Activated T-cell treated with anti-CD3 and anti-CD28 coated beads for 4 hours (primary cell): ENCODE data around the gene DSP.

ENCODE experiments used
- DNase-seq: peaks from one replicate; pipeline ENCODE4 v3.0.0-alpha.2; 2020

The DSP gene

DNA sequence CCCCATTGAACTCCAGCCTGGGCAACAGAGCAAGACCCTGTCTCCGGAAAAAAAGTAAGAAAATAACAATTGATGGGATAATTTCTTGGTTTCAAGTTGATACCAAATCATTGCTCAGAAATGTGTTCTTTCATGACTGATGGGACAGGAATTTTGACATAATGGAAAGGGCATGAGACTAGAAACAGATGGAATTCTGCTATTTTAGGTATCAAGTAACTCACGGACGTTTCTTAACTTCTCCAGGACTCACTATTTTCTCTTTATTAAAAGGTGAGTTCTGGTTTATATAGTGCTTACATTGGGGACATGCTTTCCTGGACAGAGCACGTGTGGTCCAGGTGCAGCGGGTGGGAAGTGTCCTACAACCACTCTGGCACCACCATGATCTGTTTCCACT is 6.0 kb upstream of the DSP start:
- no peak for DNase-seq

DNA sequence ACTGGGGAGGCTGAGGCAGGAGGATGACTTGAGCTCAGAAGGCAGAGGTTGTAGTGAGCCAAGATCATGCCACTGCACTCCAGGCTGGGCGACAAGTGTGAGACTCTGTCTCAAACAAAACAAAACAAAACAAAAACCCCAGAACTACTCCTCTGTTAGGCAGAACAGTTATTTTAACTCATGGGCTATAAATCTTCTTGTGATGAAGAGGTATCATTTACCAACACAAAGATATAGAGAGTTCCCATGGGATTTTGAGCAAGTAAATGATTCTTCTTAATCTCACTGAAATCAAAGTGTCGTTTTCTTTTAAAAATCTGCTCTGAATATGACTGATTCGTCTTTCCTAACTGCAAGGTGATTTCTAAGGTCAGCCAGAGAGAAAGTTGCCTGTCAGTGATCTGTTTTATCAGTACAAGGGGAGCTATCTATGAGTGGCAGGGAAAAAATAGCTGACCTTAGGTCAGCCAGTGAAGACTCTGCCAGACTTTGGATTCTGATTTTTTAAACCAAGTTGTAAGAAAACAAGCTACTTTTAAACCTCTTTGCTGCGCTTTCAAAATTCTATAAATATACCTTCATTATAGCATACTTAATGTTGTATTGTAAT is 3.8 kb upstream of the DSP start:
- DNase-seq: no peak

DNA sequence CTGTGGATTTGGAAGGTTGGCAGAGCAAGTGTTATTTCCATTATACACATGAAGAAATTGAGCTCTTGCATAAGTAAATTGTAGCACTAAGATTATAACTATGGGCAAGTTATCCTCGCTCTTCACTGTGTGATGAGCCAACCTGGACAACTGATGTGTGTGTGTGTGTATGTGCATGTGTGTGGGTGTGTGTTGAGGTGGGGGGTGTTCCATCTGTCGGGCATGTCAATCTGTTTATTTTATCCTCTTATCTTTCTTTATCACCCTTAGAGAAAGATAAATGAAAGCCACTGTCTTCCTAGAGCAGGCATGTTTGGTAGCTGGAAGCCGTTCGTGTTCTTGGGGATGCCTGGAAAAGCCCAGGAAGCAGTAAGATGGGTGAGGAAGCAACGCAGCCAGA is 3.0 kb upstream of the DSP start:
- DNase-seq: no peak

DNA sequence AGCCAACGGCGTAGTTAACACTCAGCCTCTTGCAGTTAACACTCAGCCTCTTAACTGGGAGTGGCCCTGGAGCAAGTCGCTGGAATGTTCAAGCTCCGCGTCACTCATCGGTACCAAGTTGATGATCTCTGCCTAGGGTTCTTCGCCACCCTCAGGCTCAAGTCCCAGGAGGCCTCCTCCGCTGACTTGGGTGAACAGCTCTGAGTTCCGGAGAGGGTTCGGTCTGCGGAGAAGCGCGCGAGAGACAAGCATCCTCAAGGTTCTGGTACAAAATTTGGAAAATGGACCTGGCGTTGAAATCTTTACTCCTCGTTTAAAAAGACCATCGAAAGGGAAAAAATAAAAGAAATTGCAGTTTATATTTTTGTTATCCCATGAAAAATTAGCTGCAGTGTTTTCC is 876 bp upstream of the DSP start:
- DNase-seq: no peak

DNA sequence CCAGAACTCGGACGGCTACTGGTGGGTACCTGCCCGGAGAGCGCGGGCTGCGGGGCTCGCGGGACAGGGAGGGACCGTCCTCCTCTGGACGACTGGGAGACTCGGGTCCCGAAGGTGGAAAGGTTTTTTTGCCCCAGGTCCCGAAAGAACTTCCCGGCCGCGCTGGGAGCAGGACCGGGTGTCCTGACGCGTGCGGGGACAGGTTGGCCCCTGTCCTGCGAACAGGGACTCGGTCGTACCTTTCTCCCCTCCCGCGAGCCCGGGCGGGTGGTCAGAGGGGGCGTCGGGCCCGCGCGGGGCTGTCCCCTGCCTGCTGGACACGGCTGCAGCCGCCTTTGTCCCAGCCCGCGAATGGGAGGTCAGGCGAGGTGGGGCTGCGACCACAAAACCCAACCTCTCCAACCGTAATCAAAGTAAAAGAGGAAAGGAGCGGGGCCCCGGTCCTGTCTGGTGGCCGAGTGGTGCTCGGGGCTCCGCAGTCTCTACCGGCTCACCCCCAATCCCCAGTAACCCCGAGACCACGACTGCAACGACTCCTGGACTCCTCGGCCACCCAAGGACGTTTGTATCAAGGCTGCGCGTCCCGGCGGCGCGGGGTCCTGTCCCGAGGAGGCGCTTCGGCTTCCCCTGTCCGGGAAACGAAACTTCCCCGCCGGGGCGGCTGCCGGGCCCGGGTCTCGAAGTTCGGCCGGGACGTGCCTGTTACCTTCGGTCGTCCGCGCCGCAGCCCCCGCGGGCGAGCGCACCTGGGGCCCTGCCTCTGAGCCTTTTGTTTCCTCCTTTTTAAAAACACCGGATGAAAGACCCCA is 798 bp downstream of the DSP start:
- DNase-seq: no peak

DNA sequence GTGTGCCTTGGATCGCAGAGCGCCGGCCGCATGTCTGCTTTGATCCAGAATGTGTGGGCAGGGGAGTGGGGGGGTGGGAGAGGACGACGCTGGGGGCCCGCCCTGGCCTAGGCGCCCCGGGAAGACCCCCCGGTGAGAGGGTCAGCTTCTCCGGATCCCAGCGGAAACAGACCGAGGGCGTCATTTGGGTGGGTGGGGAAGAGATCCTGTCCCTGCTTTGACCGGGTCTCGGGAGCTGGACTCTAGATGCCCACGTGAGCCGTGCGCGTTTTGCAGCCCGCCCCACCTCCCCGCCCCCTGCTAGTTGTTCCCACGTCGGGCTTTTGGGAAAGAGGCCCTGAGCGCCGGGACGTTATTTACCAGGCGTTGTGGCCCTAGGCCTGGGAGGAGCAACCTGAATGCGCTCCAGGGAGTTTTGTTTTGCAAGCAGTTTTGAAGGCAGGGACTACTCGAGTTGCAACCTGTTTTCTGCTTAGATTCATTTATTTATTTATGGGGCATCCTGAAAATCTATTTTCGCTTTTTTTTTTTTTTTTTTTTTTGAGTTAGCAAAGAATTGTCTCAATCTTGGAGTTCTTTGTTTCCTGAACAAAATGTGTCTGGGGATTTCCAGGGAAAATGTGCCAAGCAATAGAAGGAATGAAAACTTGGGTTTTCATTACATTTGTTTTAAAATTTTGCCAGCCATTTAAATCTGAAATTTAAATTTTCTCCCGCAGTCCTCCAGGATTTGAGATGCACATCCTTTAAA is 1.6 kb downstream of the DSP start:
- no peak for DNase-seq

DNA sequence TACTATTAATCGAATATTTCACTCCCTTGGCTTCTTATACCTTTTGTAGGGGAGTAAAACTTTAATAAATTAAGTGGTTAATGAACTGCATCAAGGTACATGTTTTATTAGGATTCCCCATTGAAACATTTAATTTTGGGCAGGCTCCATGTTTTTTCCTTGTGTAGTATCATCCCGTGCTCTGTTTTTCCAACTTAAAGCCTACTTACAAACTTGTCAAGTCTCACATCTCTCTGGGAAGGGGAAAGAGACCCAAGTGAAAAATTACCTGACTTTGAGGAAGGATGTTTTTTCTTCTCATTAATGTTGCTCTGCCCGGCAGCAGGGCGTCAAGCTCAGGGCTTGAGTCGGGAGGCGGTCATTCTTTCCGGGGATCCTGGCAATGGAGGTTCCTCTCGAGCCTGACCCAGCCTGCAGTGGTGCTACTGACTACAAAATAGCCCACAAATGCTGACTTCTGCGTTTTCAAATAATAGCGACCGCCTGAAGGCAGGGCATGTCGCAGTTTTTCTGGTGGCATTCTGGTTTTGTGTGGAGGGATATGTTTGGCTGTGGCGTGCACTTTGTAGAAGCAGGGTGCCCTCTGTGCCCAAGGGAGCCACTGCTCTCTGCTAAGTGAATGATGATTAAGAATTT is 2.4 kb downstream of the DSP start:
- no peak for DNase-seq

DNA sequence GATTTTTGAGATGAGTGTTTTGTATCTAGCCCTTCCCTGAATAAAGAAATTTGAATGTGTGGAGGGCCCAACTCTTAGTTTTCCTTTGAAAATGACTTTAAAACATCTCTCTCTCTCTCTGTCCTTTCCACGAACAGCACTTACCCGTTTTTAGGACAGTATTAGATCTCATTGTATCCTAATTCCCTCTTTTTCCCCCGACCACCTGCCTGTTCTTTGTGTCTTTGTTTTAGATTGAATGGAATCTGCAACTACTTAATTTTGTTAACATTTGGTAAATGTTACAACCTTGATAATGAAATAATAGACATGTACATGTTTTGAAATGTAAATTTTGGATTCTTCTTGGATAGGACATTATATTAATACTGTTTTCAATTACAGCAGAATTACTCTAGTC is 3.1 kb downstream of the DSP start:
- no peak for DNase-seq

DNA sequence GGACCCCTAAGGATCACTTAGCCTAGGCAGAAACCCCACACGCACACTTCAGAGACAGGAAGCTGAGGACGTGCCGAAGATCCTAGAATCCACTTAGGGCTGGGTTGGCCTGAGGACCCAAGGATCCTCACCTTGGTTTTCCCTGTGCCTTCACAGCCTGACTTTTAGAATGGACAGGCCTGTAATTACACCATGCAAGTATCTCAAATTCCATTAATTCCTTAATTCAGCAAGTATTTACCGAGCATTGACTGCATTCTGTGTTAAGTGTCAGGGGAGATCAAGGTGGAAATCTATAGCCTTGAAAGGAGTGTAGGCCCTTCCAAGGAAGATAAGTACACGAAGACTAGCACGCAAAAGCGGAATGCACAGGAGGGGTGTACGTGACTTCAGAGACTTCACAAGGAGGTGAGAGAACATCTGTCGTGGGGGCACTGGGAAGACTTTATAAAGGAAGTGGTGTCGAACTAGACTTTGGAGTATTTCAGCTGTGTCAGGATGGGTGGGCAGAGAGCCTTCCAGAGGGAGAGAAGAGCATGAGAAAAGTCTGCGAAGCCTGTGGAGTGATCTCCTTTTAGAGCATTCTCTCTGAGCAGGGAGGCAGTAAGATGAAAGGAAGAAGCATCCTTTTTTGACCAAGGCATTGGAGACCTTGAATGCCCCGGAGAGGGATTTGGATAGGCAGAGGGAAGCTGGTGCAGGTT is 4.0 kb downstream of the DSP start:
- DNase-seq: no peak

DNA sequence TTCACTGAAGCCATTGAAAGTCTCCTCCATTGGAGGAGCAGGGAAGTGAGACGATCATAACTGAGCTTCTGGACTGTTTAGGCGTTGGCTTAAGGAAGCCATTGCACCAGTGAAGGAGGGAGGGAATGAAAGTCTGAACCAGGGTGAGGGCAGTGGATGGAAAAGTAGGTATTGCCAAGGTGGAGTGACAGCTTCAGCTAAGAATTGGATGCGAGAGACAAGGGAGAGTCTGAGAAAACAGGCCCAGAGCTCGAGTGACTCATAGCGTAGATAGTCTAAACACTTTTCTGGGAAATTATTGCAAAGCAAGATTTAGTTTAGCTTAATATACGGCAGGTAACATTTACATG is 4.5 kb downstream of the DSP start:
- DNase-seq: no peak

DNA sequence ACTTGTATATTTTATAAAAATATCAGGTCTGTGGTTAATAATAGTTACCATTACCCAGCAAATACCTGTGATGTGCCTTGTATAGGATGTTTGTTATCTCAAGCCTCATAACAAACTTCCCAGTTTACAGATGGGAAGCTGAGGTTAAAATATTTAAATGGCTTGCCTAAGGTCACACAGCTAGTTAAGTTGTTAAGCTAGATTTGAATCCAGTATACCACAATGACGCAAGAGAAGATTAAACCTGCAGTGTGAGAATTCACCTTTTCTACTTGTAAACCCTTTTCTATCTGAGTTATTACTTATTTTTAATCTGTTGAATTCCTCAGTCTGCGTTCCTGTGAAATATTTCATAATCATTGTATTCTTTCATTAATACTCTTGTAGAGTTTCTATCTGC is 4.9 kb downstream of the DSP start:
- no peak for DNase-seq

DNA sequence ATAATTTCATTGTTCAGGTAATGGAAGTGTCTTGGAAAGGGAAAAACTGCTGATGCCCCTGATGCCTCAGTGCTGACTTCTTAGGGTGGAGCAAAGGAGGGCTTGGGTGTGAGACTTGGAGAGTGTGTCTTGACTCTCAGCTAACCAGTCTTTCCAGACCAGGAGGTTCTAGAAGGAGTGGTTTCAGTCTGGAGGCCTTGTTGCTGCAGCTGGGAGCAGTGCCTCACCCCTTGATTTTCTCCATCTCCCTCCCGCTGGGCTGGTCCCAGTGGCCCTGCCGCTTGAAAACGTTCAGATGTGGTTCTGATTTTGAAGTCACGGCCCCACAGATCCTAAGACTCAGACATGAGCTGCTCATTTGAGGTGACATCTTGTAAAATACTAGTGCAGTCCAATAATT is 5.4 kb downstream of the DSP start:
- DNase-seq: no peak

DNA sequence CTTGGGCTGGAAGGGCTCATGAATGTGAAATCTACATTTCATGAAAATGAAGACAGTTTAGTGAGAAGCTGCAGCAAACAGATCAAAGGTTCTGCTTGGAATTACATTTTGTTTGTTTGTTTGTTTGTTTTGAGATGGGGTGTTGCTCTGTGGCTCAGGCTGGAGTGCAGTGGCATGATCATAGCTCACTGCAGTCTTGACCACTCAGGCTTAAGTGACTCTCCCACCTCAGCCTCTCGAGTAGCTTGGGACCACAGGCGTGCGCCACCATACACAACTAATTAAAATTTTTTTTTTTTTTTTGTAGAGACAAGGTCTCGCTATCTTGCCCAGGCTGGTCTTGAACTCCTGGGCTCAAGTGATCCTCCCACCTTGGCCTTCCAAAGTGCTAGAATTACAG is 5.8 kb downstream of the DSP start:
- no peak for DNase-seq

DNA sequence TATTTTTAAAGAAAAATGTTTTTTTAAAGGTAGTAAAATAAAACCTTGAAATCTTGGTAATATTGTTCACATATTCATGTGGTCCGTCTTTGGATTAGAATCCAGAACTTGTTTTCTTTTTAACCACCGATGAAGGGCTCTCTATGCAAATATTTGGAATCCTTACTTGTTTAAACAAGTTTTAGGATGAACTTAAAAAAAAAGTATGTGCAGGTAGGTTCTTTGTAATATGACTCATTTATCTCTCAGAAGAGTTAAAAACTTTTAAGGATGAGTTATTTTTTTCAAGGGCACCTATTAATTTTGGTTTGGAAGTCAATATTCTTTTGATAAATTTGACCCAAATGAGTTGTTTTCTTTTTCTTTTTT is 8.9 kb downstream of the DSP start:
- no peak for DNase-seq

DNA sequence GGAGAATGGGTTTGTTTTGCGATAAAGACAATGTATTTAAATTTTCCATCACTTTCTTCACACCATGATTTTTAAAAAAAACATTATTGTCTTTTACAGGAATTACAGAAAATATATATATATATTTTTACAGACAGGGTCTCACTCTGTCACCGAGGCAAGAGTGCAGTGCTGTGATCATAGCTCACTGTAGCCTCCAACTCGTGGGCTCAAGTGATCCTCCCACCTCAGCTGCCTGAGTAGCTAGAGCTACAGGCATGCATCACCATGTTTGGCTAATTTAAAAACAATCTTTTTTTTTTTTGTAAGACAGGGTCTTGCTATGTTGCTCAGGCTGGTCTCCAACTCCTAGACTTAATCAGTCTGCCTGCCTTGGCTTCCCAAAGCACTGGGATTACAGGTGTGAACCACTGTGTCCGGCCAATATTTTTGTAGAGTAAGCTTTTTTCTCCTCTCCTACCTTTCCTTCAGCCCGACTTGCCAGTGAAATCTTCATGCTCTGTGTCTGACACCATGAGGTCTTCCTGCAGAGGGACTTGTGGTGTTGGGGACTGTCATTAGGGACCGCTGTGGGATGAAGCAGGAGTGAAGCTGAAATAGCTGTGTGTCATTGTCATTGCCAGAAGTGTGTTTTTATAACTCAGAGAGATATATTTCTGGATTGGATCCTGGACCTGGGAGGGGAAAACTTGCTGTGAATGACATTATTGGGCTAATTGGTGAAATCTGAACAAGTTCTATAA is 13.2 kb downstream of the DSP start:
- no peak for DNase-seq

DNA sequence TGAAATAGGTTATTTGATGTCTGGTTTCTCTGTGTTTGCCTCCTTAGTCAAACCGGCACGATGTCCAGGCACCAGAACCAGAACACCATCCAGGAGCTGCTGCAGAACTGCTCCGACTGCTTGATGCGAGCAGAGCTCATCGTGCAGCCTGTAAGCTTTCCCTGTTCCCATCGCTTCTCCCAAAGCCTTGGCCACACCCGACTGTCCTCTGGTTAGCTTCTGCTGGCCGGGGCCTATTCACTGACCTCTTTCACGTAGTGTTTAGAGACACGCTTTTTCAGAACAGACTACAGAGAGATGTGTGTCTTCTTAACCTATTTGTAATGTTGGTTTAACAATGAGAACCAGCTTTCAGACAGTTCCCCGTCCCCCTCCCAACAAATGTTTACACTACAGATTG is 14.2 kb downstream of the DSP start:
- no peak for DNase-seq

DNA sequence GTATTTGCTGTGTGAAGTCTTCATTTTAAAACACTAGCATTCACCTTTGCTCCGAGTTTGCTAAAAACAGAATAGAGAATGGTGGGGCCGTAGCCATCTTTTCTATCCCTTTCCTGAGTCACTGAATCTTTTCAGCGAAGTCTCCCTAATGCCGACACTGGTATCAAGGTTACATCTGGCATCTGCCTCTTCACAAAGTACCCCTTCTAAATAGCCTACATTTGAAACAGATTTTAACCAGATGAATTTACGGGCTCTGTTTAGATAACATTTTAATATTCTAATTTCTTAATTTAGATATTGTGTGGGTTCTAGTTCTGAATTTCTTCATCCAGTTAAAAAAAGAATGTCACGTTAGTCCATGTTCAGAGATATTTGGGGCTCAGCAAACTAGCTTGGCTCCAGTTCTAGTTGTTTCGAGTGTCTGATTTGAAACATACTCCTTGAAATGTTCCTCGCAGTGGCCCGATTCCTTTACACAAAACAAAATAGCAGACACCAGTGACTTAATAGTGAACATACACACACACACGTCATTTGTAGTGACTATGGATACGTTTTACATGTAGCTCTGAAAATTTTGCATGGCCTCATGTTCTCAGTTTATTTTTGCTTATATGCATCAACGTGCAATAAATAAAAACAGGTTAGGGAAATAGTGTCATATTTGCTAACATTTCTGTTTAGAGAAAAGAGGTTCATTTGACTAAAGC is 15.1 kb downstream of the DSP start:
- no peak for DNase-seq

DNA sequence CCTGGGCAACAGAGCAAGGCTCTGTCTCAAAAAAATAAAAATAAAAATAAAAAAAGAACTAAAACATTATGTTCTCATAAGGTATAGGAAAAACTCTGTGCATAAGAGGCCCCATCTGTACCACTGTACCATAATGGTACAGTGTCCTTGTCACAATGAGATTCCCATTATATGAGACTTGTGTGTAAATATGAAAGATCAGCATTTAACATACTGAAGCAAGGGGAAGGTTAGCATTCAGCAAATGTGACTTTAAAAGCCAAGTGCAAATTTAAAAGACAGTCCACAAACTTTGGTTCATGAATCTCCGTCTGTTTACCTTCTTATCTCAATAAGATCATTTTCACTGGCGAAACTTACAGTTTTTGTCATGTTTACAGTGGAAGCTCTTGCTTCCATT is 16.2 kb downstream of the DSP start:
- no peak for DNase-seq

DNA sequence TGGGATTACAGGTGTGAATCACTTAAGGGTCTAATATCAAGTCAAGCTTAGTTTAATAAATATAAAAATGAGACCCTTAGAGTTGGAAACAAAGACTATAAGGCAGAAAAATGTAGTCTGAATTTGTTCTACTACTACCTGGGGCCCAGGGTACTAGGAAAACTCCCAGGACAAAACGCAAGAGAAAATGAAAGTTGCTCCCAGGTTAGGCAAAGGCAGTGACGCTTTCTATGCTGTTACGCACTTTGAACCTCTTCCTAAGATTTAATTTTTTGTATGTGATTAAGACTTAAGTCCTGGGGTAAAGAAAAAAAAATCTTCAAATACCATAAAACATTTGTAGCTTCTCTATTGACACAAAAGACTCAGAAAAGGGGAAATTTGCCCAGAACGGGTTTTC is 17.3 kb downstream of the DSP start:
- no peak for DNase-seq

DNA sequence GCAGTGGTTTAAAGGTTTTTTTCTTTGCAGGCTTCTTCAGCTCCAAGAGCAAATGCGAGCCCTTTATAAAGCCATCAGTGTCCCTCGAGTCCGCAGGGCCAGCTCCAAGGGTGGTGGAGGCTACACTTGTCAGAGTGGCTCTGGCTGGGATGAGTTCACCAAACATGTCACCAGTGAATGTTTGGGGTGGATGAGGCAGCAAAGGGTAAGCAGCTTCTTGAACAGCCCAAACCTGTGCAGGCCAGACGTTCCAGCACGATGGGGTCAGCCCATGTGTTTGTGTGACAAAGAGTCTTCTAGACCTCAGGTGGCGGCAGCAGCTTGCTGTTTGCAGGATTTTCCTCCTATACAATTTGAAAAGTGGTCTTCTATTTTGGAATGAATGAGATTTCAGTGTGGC is 17.7 kb downstream of the DSP start:
- no peak for DNase-seq

DNA sequence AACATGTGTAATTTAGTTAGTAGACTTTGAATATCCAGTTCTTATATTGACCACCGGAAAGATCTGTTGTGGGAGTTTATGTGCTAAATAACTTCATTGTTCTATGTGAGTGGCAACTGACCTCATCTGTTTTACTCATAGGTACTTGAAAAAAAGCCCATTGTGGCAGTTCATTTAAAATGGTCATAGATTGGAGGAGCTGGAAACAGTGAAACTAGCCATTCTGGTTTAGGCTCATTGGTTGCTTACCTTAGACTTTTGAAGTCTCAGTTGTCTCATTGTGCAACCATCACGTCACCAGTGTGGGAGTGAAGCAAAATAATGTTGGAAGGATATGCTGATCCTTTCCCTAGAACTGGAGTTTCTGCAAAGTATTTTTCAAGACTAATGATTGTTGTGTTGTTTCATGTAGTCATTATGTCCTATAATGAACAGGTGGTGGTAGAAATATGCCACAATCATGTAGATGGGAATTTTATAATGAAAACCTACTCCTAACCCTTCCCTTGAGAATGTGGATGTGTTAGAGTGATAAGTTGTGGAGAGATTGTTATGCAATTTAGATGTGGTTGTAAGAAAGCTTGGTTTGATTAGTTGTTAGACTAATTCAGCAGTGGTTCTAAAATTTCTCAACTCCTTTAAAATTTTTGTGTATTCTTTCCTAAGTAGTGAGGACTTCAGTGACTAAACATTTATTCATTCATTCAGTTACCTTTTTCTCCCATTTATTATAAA is 18.3 kb downstream of the DSP start:
- no peak for DNase-seq
